Keratinocyte (primary cell): ENCODE results near the gene MRPL52. TPM values are rescaled to one million over a fixed set of nuclear protein-coding genes. Genes with fewer than 3 reads are reported as not detected.

Experiments
- DNase-seq: peaks from one replicate; pipeline ENCODE4 v3.0.0-alpha.2; 2011; ENCODE audit warnings: low read depth, missing footprints, low spot score
- FAIRE-seq: peaks from 2 replicates; lab custom pipeline; 2011; peaks lifted over from hg19 to GRCh38; lab: Jason Lieb, UNC
- H2AFZ ChIP-seq: 2 replicates; pipeline ENCODE4 v1.6.0; 2012; ENCODE audit warnings: low read length, control low read depth, inconsistent platforms; ENCODE audit not compliant: control insufficient read depth
- H3K27ac ChIP-seq: 2 replicates; pipeline ENCODE4 v1.5.1; 2011; ENCODE audit warnings: low read length; ENCODE audit not compliant: control insufficient read depth, insufficient read depth
- H3K27me3 ChIP-seq: 3 replicates; pipeline ENCODE4 v1.6.0; 2011; ENCODE audit warnings: low read length; ENCODE audit not compliant: control insufficient read depth, insufficient read depth; ENCODE audit errors: extremely low read depth
- H3K36me3 ChIP-seq, 2 experiments: 2 replicates in 1 of 2; 3 replicates in 1 of 2; pipeline ENCODE4 v1.5.1; 2011; ENCODE audit warnings: low read length in 2 of 2, mild to moderate bottlenecking in 1 of 2; ENCODE audit not compliant: control insufficient read depth in 2 of 2, insufficient read depth in 2 of 2; ENCODE audit errors: extremely low read depth in 1 of 2
- H3K4me1 ChIP-seq: 3 replicates; pipeline ENCODE4 v1.5.1; 2011; ENCODE audit warnings: low read length; ENCODE audit not compliant: control insufficient read depth, insufficient read depth; ENCODE audit errors: extremely low read depth
- H3K4me2 ChIP-seq: 3 replicates; pipeline ENCODE4 v1.6.0; 2011; ENCODE audit warnings: low read depth, low read length; ENCODE audit not compliant: control insufficient read depth, insufficient read depth; ENCODE audit errors: extremely low read depth
- H3K4me3 ChIP-seq, 3 experiments: fragments of 200-600 bp in 1 of 3; sonication (generic) in 1 of 3; 2 replicates in 2 of 3; 3 replicates in 1 of 3; pipeline ENCODE4 v1.5.1; 2011 to 2016; ENCODE audit warnings: low read length in 3 of 3, mild to moderate bottlenecking in 3 of 3, control low read depth in 2 of 3, inconsistent platforms in 1 of 3, low read depth in 1 of 3, mixed read lengths in 1 of 3, mixed run types in 1 of 3, moderate library complexity in 1 of 3; ENCODE audit not compliant: control insufficient read depth in 2 of 3, insufficient read depth in 2 of 3; ENCODE audit errors: extremely low read depth in 1 of 3
- H3K79me2 ChIP-seq: 2 replicates; pipeline ENCODE4 v1.6.0; 2012; ENCODE audit warnings: low read length; ENCODE audit not compliant: control insufficient read depth, insufficient read depth
- H3K9ac ChIP-seq: 3 replicates; pipeline ENCODE4 v1.6.0; 2011; ENCODE audit warnings: low read length; ENCODE audit not compliant: control insufficient read depth, insufficient read depth; ENCODE audit errors: extremely low read depth
- H3K9me1 ChIP-seq: 3 replicates; pipeline ENCODE4 v1.6.0; 2011; ENCODE audit warnings: low read length; ENCODE audit not compliant: control insufficient read depth, insufficient read depth; ENCODE audit errors: extremely low read depth
- H3K9me3 ChIP-seq: 2 replicates; pipeline ENCODE4 v1.5.1; 2012; ENCODE audit warnings: low read depth, low read length; ENCODE audit not compliant: control insufficient read depth
- H4K20me1 ChIP-seq: 3 replicates; pipeline ENCODE4 v1.6.0; 2011; ENCODE audit warnings: low read length; ENCODE audit not compliant: control insufficient read depth, insufficient read depth; ENCODE audit errors: extremely low read depth
- EZH2 ChIP-seq: IDR thresholded peaks from one replicate; pipeline ENCODE4 v1.6.1; 2012; ENCODE audit warnings: inconsistent platforms, mild to moderate bottlenecking, low read length, moderate library complexity
- dilution Hi-C: fragments of 300-500 bp; cut with MboI; formaldehyde crosslinking; loops from one replicate; pipeline ENCODE4 v1.7.0; 2020; ENCODE audit warnings: low sequenced_read_pairs; ENCODE audit not compliant: extremely low pct_ligation_motif_present
- polyA plus RNA-seq, 5 experiments: library from polyadenylated mRNA; depleted of rRNA in 3 of 5; stranded (reverse) in 3 of 5; stranded (forward) in 1 of 5; unstranded in 1 of 5; fragments of >200 nt; gene quantifications; 1 replicate in 1 of 5; 2 replicates in 3 of 5; 3 replicates in 1 of 5; pipeline versions ENCODE4 v1.2.1 to v1.2.3, GENCODE V29; 2011 to 2012; ENCODE audit warnings: missing spikeins in 2 of 5, low read depth in 1 of 5, low replicate concordance in 1 of 5
- TF ChIP-seq, protein P1 (sequence below), 3 experiments: IDR thresholded peaks in 1 of 3; conservative IDR thresholded peaks in 1 of 3; optimal IDR thresholded peaks in 1 of 3; 2 replicates in 2 of 3; 3 replicates in 1 of 3; pipeline versions ENCODE3 to v1.5.1; 2011; ENCODE audit warnings: low read length in 3 of 3, mild to moderate bottlenecking in 3 of 3, moderate library complexity in 2 of 3, control low read depth in 1 of 3, inconsistent platforms in 1 of 3; ENCODE audit not compliant: insufficient read depth in 2 of 3; ENCODE audit errors: extremely low read depth in 1 of 3

Gene MRPL52
- polyA plus RNA-seq, 1 donor (not counting 4 experiments of a cell fraction or from before 2014, with no cell fraction given) = 104 TPM

DNA sequence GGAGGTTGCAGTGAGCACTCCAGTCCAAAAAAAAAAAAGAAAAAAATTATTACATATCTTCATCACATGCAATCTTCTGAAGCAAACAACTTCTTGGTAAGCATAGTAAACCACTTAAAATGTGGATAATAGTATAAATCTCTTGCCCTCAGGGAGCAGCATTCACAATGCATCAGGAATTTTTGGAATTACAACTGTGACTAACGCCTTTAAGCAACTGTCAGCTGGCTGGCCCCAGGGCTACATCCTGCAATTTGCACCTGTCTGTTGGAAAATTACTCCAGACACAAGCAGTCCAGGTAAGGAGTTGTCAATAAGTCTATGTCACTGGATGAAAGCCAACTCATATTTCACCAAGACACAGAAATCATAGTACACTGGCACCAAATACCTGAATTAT, 9.0 kb upstream of the MRPL52 start:
- Histone ChIP-seq H3K4me3 (no peak overlapping the region), H3K9me3 (no peaks in the 10 kb centered on the region), H3K4me2 (peak overlapping the region; percentile 35), H3K4me1 (peaks cover 25% of the 10 kb centered on the region), H3K9ac (no peak overlapping the region), H3K9me1 (no peaks in the 10 kb centered on the region), H4K20me1 (no peaks in the 10 kb centered on the region), H3K27me3 (no peaks in the 10 kb centered on the region), H3K36me3 (no peaks in the 10 kb centered on the region), H3K79me2 (no peaks in the 10 kb centered on the region), H2AFZ (no peak overlapping the region), H3K27ac (no peak overlapping the region)
- no peak for FAIRE-seq
- DNase-seq = no peak
- TF ChIP-seq, protein P1, sequence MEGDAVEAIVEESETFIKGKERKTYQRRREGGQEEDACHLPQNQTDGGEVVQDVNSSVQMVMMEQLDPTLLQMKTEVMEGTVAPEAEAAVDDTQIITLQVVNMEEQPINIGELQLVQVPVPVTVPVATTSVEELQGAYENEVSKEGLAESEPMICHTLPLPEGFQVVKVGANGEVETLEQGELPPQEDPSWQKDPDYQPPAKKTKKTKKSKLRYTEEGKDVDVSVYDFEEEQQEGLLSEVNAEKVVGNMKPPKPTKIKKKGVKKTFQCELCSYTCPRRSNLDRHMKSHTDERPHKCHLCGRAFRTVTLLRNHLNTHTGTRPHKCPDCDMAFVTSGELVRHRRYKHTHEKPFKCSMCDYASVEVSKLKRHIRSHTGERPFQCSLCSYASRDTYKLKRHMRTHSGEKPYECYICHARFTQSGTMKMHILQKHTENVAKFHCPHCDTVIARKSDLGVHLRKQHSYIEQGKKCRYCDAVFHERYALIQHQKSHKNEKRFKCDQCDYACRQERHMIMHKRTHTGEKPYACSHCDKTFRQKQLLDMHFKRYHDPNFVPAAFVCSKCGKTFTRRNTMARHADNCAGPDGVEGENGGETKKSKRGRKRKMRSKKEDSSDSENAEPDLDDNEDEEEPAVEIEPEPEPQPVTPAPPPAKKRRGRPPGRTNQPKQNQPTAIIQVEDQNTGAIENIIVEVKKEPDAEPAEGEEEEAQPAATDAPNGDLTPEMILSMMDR (optimal IDR thresholded peaks at IDR 0.05 in 1 of 3, IDR thresholded peaks at IDR 0.05 in 1 of 3, conservative IDR thresholded peaks at IDR 0.05 in 1 of 3; ENCODE audit: extremely low read depth in 1 of 3, insufficient read depth in 2 of 3, low read length in 3 of 3) = no peak
- TF ChIP-seq EZH2 = no peak
- dilution Hi-C loops = no loop called here

DNA sequence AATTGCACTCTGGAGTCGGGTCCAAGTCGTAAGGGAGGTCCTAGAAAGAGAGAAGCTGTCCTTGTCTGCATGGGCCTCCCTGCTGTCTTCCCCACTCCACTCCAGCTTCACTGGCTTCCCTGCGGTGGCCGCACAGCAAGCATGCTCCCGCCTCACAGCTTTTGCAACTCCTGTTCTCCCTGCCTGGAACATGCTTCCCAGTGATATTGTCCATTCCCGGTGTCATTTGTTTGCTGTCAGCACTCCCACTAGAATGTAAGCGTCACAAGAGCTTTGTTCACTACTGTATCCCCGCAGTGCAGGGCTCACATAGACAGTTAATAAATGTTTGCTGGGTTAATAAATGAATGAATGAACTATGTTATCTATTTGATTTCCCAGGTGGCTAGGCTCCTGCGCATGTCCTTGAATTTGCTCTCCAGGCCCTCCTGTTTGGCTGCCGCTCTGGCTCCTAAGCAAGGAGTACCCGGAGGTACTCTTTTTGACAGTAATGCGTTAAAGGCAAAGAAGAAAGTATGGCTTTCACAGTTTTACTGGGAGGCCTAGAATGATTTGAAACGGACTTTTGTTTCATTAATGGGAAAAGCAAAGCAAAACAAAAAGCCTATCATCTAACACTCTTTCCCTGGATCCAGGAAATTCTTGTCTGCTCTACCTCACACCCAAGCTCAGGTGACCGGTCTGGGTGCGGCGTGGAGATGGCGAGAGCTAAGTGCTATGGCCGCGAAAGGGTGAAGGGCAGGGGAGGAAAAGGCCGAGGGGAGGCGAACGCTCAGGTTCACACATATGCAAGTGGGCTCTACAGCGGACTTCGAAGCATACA, 8.3 kb upstream of the MRPL52 start:
- no peak for FAIRE-seq
- Histone ChIP-seq H4K20me1 (no peaks in the 10 kb centered on the region), H3K27me3 (no peaks in the 10 kb centered on the region), H3K79me2 (no peaks in the 10 kb centered on the region), H3K27ac (no peak overlapping the region), H3K4me2 (peak overlapping the region; percentile 35), H3K4me3 (no peak overlapping the region), H3K9ac (no peak overlapping the region), H3K9me1 (no peaks in the 10 kb centered on the region), H3K9me3 (no peaks in the 10 kb centered on the region), H3K36me3 (no peaks in the 10 kb centered on the region), H2AFZ (no peak overlapping the region), H3K4me1 (peaks cover 25% of the 10 kb centered on the region)
- dilution Hi-C loops = no loop called here
- no peak for TF ChIP-seq EZH2
- TF ChIP-seq, protein P1 (optimal IDR thresholded peaks at IDR 0.05 in 1 of 3, IDR thresholded peaks at IDR 0.05 in 1 of 3, conservative IDR thresholded peaks at IDR 0.05 in 1 of 3; ENCODE audit: extremely low read depth in 1 of 3, insufficient read depth in 2 of 3, low read length in 3 of 3) = no peak
- no peak for DNase-seq
